Endothelial cell of umbilical vein (primary cell): Measurements from ENCODE around the gene RAB31. TPM values are rescaled to one million over a fixed set of nuclear protein-coding genes. Genes with fewer than 3 reads are reported as not detected.

Experiments
- BruUV-seq: library from RNA; stranded (reverse); fragments of 400-500 nt; replicated peaks from 2 replicates; lab custom pipeline; 2021; lab: Mats Ljungman, UMichigan
- CTCF ChIA-PET: fragments of 300-600, 350-600 bp; sonication (Branson Sonifier 250); formaldehyde crosslinking; loops from one replicate; lab custom pipeline; 2021; ENCODE audit warnings: antibody characterized with exemption, inconsistent platforms; lab: Charles Lee
- POLR2A ChIA-PET: fragments of 300-600, 350-600 bp; sonication (Branson Sonifier 250); formaldehyde crosslinking; loops from one replicate; lab custom pipeline; 2021; ENCODE audit warnings: antibody characterized with exemption, inconsistent platforms; lab: Charles Lee
- DNase-seq: peaks from one replicate; pipeline ENCODE4 v3.0.0-alpha.2; 2011; ENCODE audit warnings: low read depth, low spot score
- FAIRE-seq: peaks from 2 replicates; lab custom pipeline; 2011; peaks lifted over from hg19 to GRCh38; lab: Jason Lieb, UNC
- H2AFZ ChIP-seq: 2 replicates; pipeline ENCODE4 v1.6.0; 2012; ENCODE audit warnings: low read depth, low read length, control low read depth, inconsistent platforms
- H3K27ac ChIP-seq: 2 replicates; pipeline ENCODE4 v1.5.1; 2011; ENCODE audit warnings: low read depth, mild to moderate bottlenecking, control low read depth, low read length, moderate library complexity; ENCODE audit not compliant: insufficient read depth
- H3K27me3 ChIP-seq, 2 experiments: 2 replicates each; pipeline versions ENCODE4 v1.6.0 to v1.6.1; 2011; ENCODE audit warnings: low read length in 2 of 2, mixed read lengths in 1 of 2; ENCODE audit not compliant: control insufficient read depth in 2 of 2, insufficient read depth in 2 of 2
- H3K36me3 ChIP-seq, 2 experiments: 2 replicates in 1 of 2; 3 replicates in 1 of 2; pipeline ENCODE4 v1.5.1; 2011; ENCODE audit warnings: low read length in 2 of 2, mild to moderate bottlenecking in 1 of 2, moderate library complexity in 1 of 2; ENCODE audit not compliant: control insufficient read depth in 2 of 2, insufficient read depth in 2 of 2; ENCODE audit errors: extremely low read depth in 1 of 2
- H3K4me1 ChIP-seq: 3 replicates; pipeline ENCODE4 v1.5.1; 2011; ENCODE audit warnings: mild to moderate bottlenecking, low read length; ENCODE audit not compliant: control insufficient read depth, insufficient read depth; ENCODE audit errors: extremely low read depth
- H3K4me2 ChIP-seq: 2 replicates; pipeline ENCODE4 v1.6.1; 2011; ENCODE audit warnings: low read length, control low read depth, mixed read lengths; ENCODE audit not compliant: insufficient read depth
- H3K4me3 ChIP-seq, 3 experiments: fragments of 200-600 bp in 1 of 3; sonication (generic), shearing (Covaris generic) in 1 of 3; replicated peaks in 1 of 3; 2 replicates each; pipeline ENCODE4 v1.5.1; 2011 to 2016; ENCODE audit warnings: control low read depth in 3 of 3, low read length in 3 of 3, mild to moderate bottlenecking in 2 of 3, inconsistent platforms in 1 of 3, low read depth in 1 of 3, moderate library complexity in 1 of 3; ENCODE audit not compliant: insufficient read depth in 1 of 3
- H3K79me2 ChIP-seq: 2 replicates; pipeline ENCODE4 v1.6.0; 2012; ENCODE audit warnings: low read length, inconsistent platforms; ENCODE audit not compliant: control insufficient read depth, insufficient read depth
- H3K9ac ChIP-seq: replicated peaks from 2 replicates; pipeline ENCODE3; 2011; ENCODE audit warnings: low read length, control low read depth; ENCODE audit not compliant: insufficient read depth; ENCODE audit errors: extremely low read depth
- H3K9me1 ChIP-seq: replicated peaks from 3 replicates; pipeline ENCODE4 v1.6.0; 2011; ENCODE audit warnings: mild to moderate bottlenecking, low read length; ENCODE audit not compliant: control insufficient read depth, insufficient read depth; ENCODE audit errors: extremely low read depth
- H3K9me3 ChIP-seq: replicated peaks from 2 replicates; pipeline ENCODE4 v1.5.1; 2012; ENCODE audit warnings: low read length, inconsistent platforms; ENCODE audit not compliant: control insufficient read depth, insufficient read depth
- H4K20me1 ChIP-seq: replicated peaks from 2 replicates; pipeline ENCODE3; 2011; ENCODE audit warnings: mild to moderate bottlenecking, low read length; ENCODE audit not compliant: control insufficient read depth, insufficient read depth; ENCODE audit errors: extremely low read depth
- CTCF ChIP-seq, 2 donors: IDR thresholded peaks; 1 replicate in 1 of 2; 2 replicates in 1 of 2; pipeline ENCODE4 v1.5.1; 2011; ENCODE audit warnings: low read length in 2 of 2, mild to moderate bottlenecking in 2 of 2, moderate library complexity in 2 of 2, control low read depth in 1 of 2, inconsistent platforms in 1 of 2, low read depth in 1 of 2; ENCODE audit not compliant: insufficient read depth in 1 of 2; ENCODE audit errors: extremely low read depth in 1 of 2
- EZH2 ChIP-seq: IDR thresholded peaks from 2 replicates; pipeline ENCODE4 v1.6.1; 2012; ENCODE audit warnings: borderline replicate concordance, low read depth, mild to moderate bottlenecking, moderate library complexity, low read length, inconsistent platforms; ENCODE audit not compliant: severe bottlenecking
- FOS ChIP-seq: IDR thresholded peaks from 2 replicates; pipeline ENCODE4 v1.6.1; 2011; ENCODE audit warnings: mild to moderate bottlenecking, low read length, moderate library complexity, borderline replicate concordance; ENCODE audit not compliant: insufficient read depth
- GATA2 ChIP-seq: IDR thresholded peaks from 2 replicates; pipeline ENCODE4 v1.7.0; 2011; ENCODE audit warnings: low read depth, mild to moderate bottlenecking, moderate library complexity, mixed read lengths, low read length; ENCODE audit not compliant: insufficient read length, insufficient read depth
- JUN ChIP-seq: IDR thresholded peaks from 2 replicates; pipeline ENCODE4 v1.6.1; 2011; ENCODE audit warnings: borderline replicate concordance, low read depth; ENCODE audit not compliant: insufficient read length, insufficient read depth
- MAX ChIP-seq: IDR thresholded peaks from 2 replicates; pipeline ENCODE4 v1.6.1; 2011; ENCODE audit not compliant: insufficient read depth, insufficient read length
- MYC ChIP-seq: IDR thresholded peaks from one replicate; pipeline ENCODE4 v1.6.1; 2011; ENCODE audit warnings: mild to moderate bottlenecking, low read depth, low read length
- POLR2A ChIP-seq: IDR thresholded peaks from 2 replicates; pipeline ENCODE4 v1.6.1; 2012; ENCODE audit warnings: low read depth, mild to moderate bottlenecking, control low read depth, low read length
- POLR2AphosphoS5 ChIP-seq: IDR thresholded peaks from 2 replicates; pipeline ENCODE4 v1.6.1; 2012; ENCODE audit warnings: low read depth, mild to moderate bottlenecking, control low read depth, low read length, moderate library complexity; ENCODE audit not compliant: insufficient read depth
- dilution Hi-C: fragments of 300-500 bp; cut with MboI; formaldehyde crosslinking; loops from one replicate; pipeline ENCODE4 v1.15.0; 2019; ENCODE audit warnings: low sequenced_read_pairs; ENCODE audit not compliant: extremely low pct_ligation_motif_present
- intact Hi-C: fragments of 100-400 bp; cut with micrococcal nuclease; formaldehyde crosslinking; loops from one replicate; pipeline ENCODE4 v1.10.0; 2022
- polyA plus RNA-seq, 4 experiments: library from polyadenylated mRNA; depleted of rRNA in 3 of 4; stranded (reverse) in 3 of 4; unstranded in 1 of 4; fragments of >200 nt; gene quantifications; 2 replicates each; pipeline versions ENCODE4 v1.2.1 to v1.2.3, GENCODE V29; 2011 to 2012; ENCODE audit warnings: missing spikeins in 1 of 4
- total RNA-seq: library from RNA; stranded (reverse); gene quantifications from 2 replicates; pipeline ENCODE4 v1.2.3, GENCODE V29; 2021

The RAB31 gene
- total and polyA plus RNA-seq, 2 donors (not counting 3 experiments of a cell fraction or from before 2014, with no cell fraction given): 30.5 TPM

GRCh38 chr18:9688036-9688741, 19.9 kb upstream of the RAB31 start:
- Histone ChIP-seq H3K4me2 (no peak overlapping the region), H4K20me1 (no peaks in the 10 kb centered on the region), H3K79me2 (no peaks in the 10 kb centered on the region), H3K9me3 (no peaks in the 10 kb centered on the region), H3K27me3 (no peaks in the 10 kb centered on the region), H3K27ac (no peak overlapping the region), H3K4me1 (no peaks in the 10 kb centered on the region), H3K9ac (no peak overlapping the region), H3K36me3 (no peaks in the 10 kb centered on the region), H2AFZ (no peak overlapping the region), H3K9me1 (no peaks in the 10 kb centered on the region), H3K4me3 (no peak overlapping the region)
- intact Hi-C loops (no loop called here), dilution Hi-C loops (no loop called here)
- no peak for FAIRE-seq
- ChIA-PET POLR2A (no interaction called here), CTCF (no interaction called here)
- no peak for DNase-seq
- no TSS peak for BruUV-seq
- TF ChIP-seq JUN (no peak), MAX (no peak), MYC (no peak), CTCF (IDR thresholded peaks at IDR 0.05; ENCODE audit: extremely low read depth in 1 of 2, insufficient read depth in 1 of 2, low read depth in 1 of 2, low read length in 2 of 2) (no peak), GATA2 (no peak), FOS (no peak), EZH2 (no peak), POLR2AphosphoS5 (no peak), POLR2A (no peak)
